DMS79 treated with DMSO at 0.1 percent for 48 hours (cell line): ENCODE measurements around the gene LRP1B.
"Not testable (repeated sequence)": the region's sequence is repeated elsewhere in the genome, so short reads cannot be mapped to it uniquely, and the experiment has no call there.

Source experiments
- DNase-seq: peaks from one replicate; lab custom pipeline; 2025; lab: John Stamatoyannopoulos, UW

LRP1B gene

DNA sequence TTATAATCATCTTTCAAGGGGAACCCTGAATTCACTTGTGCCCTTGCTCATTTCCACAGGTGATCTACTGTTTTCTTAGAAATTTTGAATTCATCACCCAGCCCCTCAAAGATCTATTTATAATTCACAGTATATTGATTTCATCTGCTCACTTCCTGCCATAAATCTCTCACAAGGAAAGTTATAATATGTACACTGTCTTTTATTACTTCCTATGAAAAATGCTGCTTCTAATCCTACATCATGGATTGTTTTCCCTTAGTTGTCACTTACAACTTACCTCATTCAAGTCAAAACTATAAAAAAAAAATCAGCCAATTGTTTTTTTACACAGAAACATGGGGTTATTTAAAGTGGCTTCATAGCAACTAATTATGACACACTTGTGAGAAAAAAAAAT is 1443.0 kb downstream of the LRP1B start:
- no peak for DNase-seq

DNA sequence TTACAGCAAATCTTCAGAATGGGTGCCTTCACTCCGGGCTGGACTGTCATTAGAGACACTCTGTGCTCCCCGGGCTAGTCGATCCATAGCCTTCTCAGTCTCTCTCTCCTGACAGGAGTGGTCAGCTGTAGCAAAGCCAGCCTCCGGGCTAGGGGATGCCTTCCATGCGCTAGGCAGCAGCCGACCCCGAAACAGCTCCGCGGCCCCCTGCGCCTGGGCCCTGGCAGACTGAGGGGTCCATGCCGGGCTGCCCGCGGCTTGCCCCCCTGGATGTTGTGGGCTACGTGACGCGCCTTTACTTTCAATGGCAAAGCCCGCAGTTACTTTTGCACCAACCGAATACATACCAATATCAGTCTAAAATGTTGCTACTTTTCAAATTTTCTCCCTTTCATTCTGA is 1447.2 kb downstream of the LRP1B start:
- DNase-seq = no peak

GRCh38 chr2:140680862-140681261 is 1450.0 kb downstream of the LRP1B start:
- no peak for DNase-seq

- no peak for DNase-seq
Measured at GRCh38 chr2:140679752-140680151, 1451.1 kb downstream of the LRP1B start.

- no peak for DNase-seq
Measured at GRCh38 chr2:140669911-140670310, 1460.9 kb downstream of the LRP1B start.

GRCh38 chr2:140667203-140667602 is 1463.6 kb downstream of the LRP1B start:
- DNase-seq = no peak

DNA sequence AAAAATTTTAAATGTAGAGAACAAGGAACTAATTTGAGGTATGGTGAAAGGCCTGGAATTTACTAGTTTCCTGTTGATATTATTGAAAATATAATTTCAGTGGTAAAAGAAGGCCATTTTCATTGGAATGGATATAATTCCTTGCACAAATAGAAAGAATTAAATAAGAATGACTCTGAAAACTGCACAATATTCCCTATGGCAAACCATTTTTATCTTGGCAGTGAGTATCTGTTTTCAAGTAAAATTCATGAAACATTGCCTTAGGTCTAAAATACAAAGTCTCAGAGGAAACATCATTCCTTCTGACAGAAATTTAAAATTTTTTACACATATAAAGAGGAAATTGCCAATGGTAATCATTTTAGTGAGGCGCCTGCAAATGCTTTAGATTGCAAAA is 1468.3 kb downstream of the LRP1B start:
- DNase-seq = no peak

DNA sequence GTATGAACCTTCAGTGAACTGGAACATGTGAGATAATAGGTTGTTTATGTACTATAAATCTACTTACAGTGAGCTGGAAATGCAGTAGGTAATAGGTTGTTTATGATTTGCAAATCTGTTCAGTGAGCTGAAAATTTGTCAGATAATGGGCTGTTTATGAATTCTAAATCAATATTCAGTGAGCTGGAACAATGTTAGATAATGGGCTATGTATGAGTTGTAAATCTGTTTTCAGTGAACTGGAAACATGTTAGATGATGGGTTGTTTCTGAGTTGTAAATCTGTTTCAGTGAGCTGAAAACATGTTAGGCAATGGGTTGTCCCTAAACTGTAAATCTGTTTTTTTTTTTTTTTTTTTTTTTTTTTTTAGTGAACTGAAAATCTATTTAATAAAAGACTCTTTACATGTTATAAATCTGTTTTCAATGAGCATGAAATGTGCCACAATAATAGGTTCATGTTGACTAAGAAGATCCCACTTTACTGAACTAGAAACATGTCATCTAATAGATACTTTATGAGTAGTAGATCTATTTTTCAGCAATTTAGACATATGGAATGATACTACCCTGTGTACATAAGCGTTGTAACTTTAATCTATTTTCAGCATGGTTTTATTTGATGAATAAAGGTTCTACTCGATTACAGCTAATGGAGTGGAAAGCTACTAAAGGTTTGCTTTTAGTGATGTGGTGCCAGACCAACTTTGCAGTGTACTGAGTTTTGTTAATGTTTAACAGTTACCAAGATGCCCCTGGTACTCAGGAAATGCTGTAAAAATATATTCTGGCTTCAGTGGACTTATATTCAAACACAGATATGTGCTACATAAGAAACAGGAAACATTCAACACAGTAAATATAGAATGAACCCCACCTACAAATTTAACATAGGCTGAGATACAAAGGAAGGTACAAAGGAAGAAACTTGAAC is 1471.8 kb downstream of the LRP1B start:
- DNase-seq = no peak

DNA sequence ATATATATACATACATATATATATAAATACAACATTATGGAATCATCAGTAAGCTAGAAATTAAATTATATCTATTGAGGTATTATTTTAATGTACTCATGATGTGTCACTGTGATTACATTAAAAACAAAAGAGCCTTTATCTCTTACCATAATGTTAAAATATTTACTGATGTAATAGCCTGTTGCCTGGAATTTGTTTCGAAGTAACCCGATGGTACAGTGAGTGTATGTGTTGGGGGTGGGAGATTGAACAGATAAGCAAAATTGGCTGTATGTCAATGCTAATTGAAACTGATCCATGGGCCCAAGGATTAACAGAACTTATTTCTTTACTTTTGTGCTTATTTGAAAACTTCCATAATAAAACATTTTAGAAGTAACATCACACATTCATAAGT is 1473.2 kb downstream of the LRP1B start:
- DNase-seq = no peak

GRCh38 chr2:140654565-140654964 is 1476.3 kb downstream of the LRP1B start:
- DNase-seq = no peak

DNA sequence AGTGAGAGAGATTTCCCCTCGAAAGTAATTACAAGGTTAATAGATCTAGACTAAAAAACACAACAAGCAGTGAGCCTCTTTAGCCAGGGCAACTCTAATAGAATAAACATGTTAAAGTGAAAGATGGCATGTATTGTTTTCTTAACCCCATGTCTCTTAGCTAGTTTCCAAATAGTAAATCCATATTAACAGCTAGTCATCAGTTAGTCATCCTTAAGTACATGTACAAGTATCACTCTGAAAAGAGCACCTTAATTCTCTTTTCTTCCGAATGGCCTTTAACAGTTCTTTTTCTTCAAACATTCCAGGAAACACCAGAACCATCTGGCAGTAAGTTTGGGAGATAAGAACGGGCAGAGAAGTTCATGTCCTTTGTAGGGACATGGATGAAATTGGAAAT is 1480.0 kb downstream of the LRP1B start:
- no peak for DNase-seq

DNA sequence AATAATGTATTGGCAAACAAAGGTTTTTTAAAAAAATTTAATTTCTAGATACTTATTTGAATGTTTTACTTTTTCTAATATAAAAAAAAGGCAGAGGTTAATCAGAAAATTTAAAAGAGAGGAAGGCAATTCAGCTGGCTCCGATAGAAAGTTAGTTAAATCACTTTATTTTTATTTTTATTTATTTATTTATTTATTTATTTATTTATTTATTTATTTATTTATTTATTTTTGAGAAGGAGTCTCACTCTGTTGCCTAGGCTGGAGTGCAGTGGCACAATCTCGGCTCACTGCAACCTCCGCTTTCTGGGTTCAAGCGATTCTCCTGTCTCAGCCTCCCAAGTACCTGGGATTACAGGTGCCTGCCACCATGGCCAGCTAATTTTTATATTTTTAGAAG is 1480.7 kb downstream of the LRP1B start:
- not testable (repeated sequence) for DNase-seq

GRCh38 chr2:140648393-140648792 is 1482.4 kb downstream of the LRP1B start:
- no peak for DNase-seq

DNA sequence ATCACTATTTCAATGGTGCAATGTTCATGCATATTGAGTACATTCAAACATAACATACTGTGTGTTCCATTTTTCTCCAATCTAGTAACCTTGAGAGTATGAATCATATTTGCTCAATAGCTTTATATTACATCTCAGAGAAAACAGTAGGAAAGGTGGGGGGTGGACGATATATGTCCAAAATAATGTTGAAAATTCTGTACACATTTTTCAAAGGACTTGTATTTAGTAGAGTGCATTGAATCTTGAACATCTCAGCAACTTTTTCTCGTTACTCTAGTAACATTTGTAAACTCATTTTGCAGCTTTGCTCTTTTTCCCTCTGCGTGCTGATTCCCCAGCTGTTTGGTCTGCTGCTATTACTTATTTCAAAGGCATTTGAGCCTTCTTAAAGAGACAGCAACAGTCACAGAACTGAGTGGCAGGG is 1487.0 kb downstream of the LRP1B start:
- no peak for DNase-seq

DNA sequence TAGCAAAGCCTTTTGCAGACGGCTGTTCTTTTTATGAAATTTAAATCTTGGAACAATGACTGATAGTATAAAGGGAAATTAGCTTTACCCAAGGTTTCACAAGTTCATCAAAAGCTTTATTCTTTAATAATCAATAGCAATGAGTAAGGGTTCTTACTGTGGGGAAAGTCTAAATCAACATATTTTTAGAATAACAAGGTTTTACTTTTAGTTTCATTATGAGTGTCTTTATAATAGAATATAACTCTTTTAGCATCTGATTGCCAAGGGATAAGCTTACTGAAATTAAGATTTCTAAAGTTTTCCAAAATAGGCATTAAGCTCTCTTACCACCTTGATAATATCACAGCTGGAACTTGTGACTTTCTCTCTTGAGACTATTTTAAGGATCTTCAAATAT is 1489.7 kb downstream of the LRP1B start:
- no peak for DNase-seq

- DNase-seq = no peak
Measured at GRCh38 chr2:140639628-140640027, 1491.2 kb downstream of the LRP1B start.

DNA sequence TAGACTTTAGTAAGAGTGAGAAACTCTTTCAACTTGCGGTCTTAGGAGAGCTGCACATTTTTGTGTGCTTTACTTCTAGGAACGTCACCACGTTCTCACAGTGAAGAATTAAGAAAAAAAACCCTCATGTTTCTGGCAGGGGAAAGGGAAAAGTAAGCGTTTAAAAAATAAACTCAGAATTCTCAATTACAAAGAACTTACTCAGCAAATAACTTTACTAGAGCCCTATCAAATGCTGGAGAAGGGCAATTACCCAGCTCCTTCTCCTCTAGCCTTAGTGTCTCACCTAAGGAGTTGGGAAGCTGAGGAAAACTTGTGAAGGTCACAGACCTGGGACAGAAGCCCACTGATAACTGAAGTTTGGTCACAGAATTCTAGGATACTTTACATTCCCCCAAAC is 1500.3 kb downstream of the LRP1B start:
- DNase-seq = no peak

DNA sequence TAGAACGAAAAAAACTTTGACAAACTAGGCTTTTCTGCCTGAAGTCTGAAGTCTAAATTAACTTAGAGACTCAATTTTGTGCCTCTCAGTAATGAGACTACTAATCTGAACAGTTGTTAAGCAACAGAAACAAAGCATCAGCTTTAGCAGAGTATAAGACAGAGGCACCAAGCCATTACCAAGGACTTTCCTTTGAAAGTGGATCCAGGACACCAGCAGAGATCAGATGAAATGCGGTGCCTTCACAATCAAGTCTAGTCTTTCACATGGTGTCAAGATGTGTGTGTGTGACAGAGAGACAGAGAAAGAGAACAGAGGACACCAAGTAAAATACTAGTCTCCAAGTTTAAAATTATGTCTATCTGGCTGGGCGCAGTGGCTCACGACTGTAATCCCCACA is 1502.9 kb downstream of the LRP1B start:
- DNase-seq = no peak

- no peak for DNase-seq
Measured at GRCh38 chr2:140627136-140627535, 1503.7 kb downstream of the LRP1B start.

GRCh38 chr2:140624200-140624599 is 1506.6 kb downstream of the LRP1B start:
- DNase-seq = no peak

DNA sequence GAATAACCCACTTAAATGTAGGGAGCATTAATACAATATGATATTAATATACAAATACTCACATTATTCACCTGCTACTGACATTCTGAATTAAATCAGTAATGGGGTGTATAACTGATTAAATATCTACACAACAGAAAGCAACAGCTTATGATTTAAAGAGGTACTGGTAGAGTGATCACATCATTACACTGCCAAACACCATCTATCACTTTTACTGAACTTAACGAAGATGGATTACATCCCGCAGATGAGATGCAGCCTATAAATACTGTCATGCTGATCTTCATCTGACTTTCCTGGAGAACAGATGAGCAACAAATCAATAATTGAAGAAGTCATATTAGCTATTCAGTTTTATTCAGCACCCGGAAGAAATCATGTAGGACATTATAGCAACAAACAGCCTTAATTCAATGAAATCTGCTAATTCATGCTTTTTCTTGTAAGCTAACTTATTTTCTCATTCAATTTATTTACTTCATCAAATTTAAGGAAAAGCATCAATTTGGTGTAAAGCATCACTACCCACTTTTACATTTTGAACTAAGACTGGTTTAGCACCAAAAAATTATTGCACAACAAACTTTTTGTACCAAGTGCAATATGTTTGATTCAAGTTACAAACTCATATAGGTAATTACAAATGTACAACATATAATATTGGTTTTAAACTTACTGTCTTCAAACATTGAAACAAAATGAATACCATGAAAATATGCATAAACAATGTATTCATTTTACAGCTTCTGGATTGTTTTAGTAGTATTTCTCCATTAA is 1509.0 kb downstream of the LRP1B start:
- no peak for DNase-seq

- no peak for DNase-seq
Measured at GRCh38 chr2:140604788-140605187, 1526.0 kb downstream of the LRP1B start.

- DNase-seq = no peak
Measured at GRCh38 chr2:140604096-140604495, 1526.7 kb downstream of the LRP1B start.
